RWPE2 (cell line): ENCODE results near the gene SLC46A1.

ENCODE experiments used
- ATAC-seq: fragments of 200-7000 bp; cut with Tn5 transposase; 3 replicates; pipeline ENCODE4 v1.9.1; 2021; ENCODE audit warnings: low read depth
- DNase-seq: peaks from one replicate; pipeline ENCODE4 v3.0.0-alpha.2; 2020; ENCODE audit warnings: low spot score
- H3K27ac ChIP-seq: fragments of 450-650 bp; 2 replicates; pipeline ENCODE4 v1.5.1; 2017; ENCODE audit warnings: mild to moderate bottlenecking; ENCODE audit not compliant: poor library complexity, severe bottlenecking
- H3K27me3 ChIP-seq: fragments of 250-450 bp; sonication (Bioruptor Pico); 2 replicates; pipeline ENCODE4 v1.5.1; 2021; ENCODE audit warnings: mild to moderate bottlenecking, moderate library complexity; ENCODE audit not compliant: insufficient read depth, poor library complexity, severe bottlenecking
- H3K36me3 ChIP-seq: fragments of 250-450 bp; sonication (Bioruptor Pico); 2 replicates; pipeline ENCODE4 v1.5.1; 2020; ENCODE audit warnings: low read depth, mild to moderate bottlenecking, moderate library complexity
- H3K4me1 ChIP-seq: fragments of 250-450 bp; sonication (Bioruptor Pico); 2 replicates; pipeline ENCODE4 v1.5.1; 2021; ENCODE audit warnings: mild to moderate bottlenecking, moderate library complexity; ENCODE audit not compliant: insufficient read depth, poor library complexity, severe bottlenecking
- H3K4me3 ChIP-seq: fragments of 250-450 bp; sonication (Bioruptor Pico); 2 replicates; pipeline ENCODE4 v1.5.1; 2021; ENCODE audit warnings: mild to moderate bottlenecking, moderate library complexity; ENCODE audit not compliant: severe bottlenecking
- H3K9me3 ChIP-seq: fragments of 250-450 bp; sonication (Bioruptor Pico); 2 replicates; pipeline ENCODE4 v1.5.1; 2021; ENCODE audit warnings: mild to moderate bottlenecking, moderate library complexity; ENCODE audit not compliant: severe bottlenecking
- TF ChIP-seq, protein P1 (sequence below): fragments of 450-650 bp; IDR thresholded peaks from one replicate; pipeline ENCODE4 v1.5.1; 2017; ENCODE audit warnings: mild to moderate bottlenecking, moderate library complexity; ENCODE audit not compliant: poor library complexity, severe bottlenecking

The SLC46A1 gene

DNA sequence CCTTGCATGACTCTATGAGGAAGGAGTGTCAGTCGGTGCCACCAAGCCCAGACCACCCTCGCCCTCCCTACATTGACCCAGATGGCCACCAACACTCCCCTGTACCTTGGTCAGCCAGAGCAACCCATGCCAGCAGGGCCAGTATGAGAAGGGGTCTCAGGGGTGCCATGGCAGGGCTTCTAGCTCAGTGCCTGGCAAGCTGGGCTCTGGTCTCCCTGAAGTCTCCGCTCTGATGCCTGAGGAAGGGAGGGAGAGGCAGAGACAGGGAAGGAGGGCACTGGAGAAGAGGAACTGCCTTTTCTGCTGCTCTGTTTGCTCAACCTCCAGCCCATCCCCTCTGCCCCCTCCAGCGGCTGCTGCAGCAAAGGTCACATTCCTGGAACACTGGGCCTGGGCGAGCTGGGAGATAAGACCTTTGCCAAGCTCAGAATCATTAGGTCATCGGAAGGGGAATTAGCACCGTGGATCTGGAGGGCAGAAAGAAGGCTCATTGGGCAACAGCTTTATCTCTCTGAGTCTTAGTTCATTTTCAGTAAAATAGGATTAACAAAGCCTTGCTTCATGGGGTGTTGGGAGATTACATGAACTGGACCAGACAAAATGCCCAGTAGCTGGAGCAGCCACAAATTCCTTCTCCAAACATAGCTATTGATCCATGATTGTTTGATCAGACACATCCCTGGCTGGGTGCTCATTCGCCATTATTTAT, 35.8 kb downstream of the SLC46A1 start, which contains the start of gene VTN:
Gene VTN (minus strand): TSS at position 273 of the 709 bp plus-strand sequence. CDS start 104 bp downstream, at position 169.
- Histone ChIP-seq H3K9me3 (no peaks in the 10 kb centered on the region), H3K27ac (peak within 1 kb of the TSS; percentile 31), H3K4me3 (peak within 1 kb of the TSS; percentile 31), H3K36me3 (no peaks in the 10 kb centered on the region), H3K27me3 (no peaks in the 10 kb centered on the region), H3K4me1 (peaks cover 6% of the 10 kb centered on the region)
- TF ChIP-seq, protein P1, sequence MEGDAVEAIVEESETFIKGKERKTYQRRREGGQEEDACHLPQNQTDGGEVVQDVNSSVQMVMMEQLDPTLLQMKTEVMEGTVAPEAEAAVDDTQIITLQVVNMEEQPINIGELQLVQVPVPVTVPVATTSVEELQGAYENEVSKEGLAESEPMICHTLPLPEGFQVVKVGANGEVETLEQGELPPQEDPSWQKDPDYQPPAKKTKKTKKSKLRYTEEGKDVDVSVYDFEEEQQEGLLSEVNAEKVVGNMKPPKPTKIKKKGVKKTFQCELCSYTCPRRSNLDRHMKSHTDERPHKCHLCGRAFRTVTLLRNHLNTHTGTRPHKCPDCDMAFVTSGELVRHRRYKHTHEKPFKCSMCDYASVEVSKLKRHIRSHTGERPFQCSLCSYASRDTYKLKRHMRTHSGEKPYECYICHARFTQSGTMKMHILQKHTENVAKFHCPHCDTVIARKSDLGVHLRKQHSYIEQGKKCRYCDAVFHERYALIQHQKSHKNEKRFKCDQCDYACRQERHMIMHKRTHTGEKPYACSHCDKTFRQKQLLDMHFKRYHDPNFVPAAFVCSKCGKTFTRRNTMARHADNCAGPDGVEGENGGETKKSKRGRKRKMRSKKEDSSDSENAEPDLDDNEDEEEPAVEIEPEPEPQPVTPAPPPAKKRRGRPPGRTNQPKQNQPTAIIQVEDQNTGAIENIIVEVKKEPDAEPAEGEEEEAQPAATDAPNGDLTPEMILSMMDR, result peak; percentile 8
- ATAC-seq (no peak), DNase-seq (no peak)

DNA sequence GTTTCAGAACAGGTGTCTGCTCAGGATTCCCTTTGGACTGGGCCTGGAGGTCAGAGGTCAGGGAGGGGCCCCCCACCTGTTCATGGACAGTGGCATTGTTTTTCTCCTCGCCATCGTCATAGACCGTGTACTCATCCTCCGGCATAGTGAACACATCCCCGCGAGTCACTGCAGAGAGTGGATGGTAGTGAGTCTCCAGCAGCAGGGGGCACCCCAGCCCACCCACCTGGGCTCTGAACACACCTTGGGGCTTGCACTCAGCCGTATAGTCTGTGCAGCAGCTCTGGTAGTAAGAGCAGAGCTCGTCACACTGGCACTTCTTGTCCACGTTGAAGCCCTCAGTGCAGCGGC, 36.4 kb downstream of the SLC46A1 start:
- DNase-seq, result no peak
- H3K4me3 ChIP-seq, result no peak overlapping the region
- no peak for ATAC-seq
- H3K9me3 ChIP-seq, result no peaks in the 10 kb centered on the region
- H3K4me1 ChIP-seq, result peaks cover 6% of the 10 kb centered on the region
- H3K27ac ChIP-seq, result no peak overlapping the region
- H3K36me3 ChIP-seq, result no peaks in the 10 kb centered on the region
- TF ChIP-seq, protein P1, result no peak
- no peaks in the 10 kb centered on the region for H3K27me3 ChIP-seq

DNA sequence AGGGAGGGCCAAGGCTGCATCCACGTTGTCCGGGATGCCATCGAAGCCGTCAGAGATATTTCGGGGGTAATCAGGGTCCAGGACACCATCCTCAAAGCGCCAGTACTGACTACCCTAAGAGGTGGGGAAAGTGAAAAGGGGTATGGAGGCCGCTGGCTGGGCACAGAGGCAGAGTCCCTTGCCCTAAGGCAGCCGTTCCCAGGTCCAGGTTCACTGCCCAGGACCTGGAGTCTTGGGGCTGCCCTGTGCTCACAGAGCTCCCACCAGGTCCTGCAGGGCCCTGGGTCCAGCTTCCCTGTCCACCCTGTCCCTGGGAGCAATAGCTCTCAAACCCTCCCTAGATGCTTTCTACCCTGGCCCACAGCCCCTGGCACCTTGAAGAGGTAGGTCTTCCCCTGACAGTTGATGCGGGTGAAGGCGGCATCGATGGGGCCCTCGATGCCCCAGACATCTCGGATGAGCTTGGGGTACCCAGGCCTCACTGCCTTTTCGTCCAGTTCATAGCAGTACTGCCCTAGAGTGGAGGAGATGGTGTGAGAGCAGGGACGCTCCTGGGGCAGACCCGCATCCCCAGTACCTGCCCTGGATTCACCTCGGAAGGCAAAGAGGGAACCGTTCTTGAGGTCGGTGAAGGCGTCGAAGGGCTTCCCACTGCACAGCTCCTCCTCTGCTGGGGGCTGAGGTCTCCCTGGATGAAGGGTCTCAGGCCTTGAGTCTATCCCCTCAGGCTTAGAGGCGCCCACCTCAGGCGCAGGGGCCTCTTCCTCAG, 36.9 kb downstream of the SLC46A1 start:
- TF ChIP-seq, protein P1, result no peak
- Histone ChIP-seq H3K9me3 (no peaks in the 10 kb centered on the region), H3K27ac (no peak overlapping the region), H3K4me3 (no peak overlapping the region), H3K27me3 (no peaks in the 10 kb centered on the region), H3K36me3 (no peaks in the 10 kb centered on the region), H3K4me1 (peaks cover 6% of the 10 kb centered on the region)
- ATAC-seq (no peak), DNase-seq (no peak)

DNA sequence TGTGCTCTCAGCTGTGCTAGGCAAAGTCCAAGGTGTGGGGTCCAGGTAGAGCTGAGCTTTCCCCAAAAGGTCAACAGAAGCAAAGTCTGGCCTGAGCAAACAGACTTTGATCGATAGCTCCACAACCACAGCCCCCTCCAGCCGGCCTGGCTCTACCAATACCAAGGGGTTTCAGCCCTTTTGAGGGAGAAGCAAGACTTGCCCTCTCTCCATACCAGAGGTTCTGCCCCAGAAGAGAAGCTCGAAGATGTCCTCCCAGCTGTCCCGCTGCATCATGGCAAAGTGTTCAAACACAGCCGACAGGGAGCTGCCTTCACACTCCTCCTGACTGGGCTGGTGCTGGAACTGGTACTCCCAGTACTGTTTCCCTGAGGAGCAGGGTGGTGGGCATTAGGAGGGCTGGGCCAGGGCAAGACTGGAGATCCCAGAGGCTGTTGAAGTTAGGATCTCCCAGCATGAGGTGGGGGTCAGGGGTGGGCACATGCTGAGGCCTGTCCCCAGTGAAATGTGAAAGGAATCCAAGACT, 37.6 kb downstream of the SLC46A1 start:
- no peaks in the 10 kb centered on the region; the same call in 1 of the 2 replicates for H3K36me3 ChIP-seq
- no peaks in the 10 kb centered on the region for H3K27me3 ChIP-seq
- no peaks in the 10 kb centered on the region for H3K9me3 ChIP-seq
- peaks cover 6% of the 10 kb centered on the region for H3K4me1 ChIP-seq
- no peak overlapping the region for H3K27ac ChIP-seq
- DNase-seq (no peak), ATAC-seq (no peak)
- no peak overlapping the region for H3K4me3 ChIP-seq
- TF ChIP-seq, protein P1, result no peak
